ENCODE measurements around the gene WNT3.

- no peak for TF ChIP-seq TCF7L2 (IDR thresholded peaks at IDR 0.05; ENCODE audit: borderline replicate concordance, low read depth, low read length)
- no peak for TF ChIP-seq ZNF558 (tag by site-specific recombination; IDR thresholded peaks at IDR 0.05)
- no peak for TF ChIP-seq CTCF (tag by site-specific recombination; IDR thresholded peaks at IDR 0.05)
- no peak for TF ChIP-seq ZNF23 (tag by site-specific recombination; IDR thresholded peaks at IDR 0.05; ENCODE audit: borderline replicate concordance)
- no peak for TF ChIP-seq ZBTB7A (tag by site-specific recombination; IDR thresholded peaks at IDR 0.05; ENCODE audit: low read depth)
- TF ChIP-seq ZNF785 (tag by site-specific recombination; IDR thresholded peaks at IDR 0.05) = no peak
- no peak for TF ChIP-seq ZBTB11 (tag by site-specific recombination; conservative IDR thresholded peaks at IDR 0.05; ENCODE audit: low read depth)
- no peak for TF ChIP-seq ZNF626 (tag by site-specific recombination; IDR thresholded peaks at IDR 0.05)
- TF ChIP-seq ZNF184 (tag by site-specific recombination; IDR thresholded peaks at IDR 0.05) = no peak
- no peak for TF ChIP-seq HOXC10 (CRISPR knock-in tag; IDR thresholded peaks at IDR 0.05)
Observed at GRCh38 chr17:46756861-46757260, 61.6 kb downstream of the WNT3 start.
